Activated naive CD4-positive, alpha-beta T cell treated with anti-CD3 and anti-CD28 coated beads, Interleukin-2, amount 10 ng/mL, durations not matched to agents 7 days and 5 days (primary cell): Measurements from ENCODE around the gene ING4.

ENCODE experiments used
- CTCF ChIA-PET: fragments of 350-600 bp; sonication (Branson Sonifier 250); formaldehyde crosslinking; loops from one replicate; lab custom pipeline; 2021; ENCODE audit warnings: antibody characterized with exemption; lab: Charles Lee
- DNase-seq: peaks from one replicate; pipeline ENCODE4 v3.0.0-alpha.2; 2020
- H3K27ac Mint-ChIP-seq: one replicate; pipeline ENCODE4 v1.8.0; 2021; ENCODE audit warnings: mild to moderate bottlenecking, moderate library complexity, mixed read lengths
- H3K27me3 Mint-ChIP-seq: one replicate; pipeline ENCODE4 v1.8.0; 2021; ENCODE audit warnings: mild to moderate bottlenecking, mixed read lengths
- H3K36me3 Mint-ChIP-seq: one replicate; pipeline ENCODE4 v1.8.0; 2021; ENCODE audit warnings: mixed read lengths
- H3K4me1 Mint-ChIP-seq: one replicate; pipeline ENCODE4 v1.8.0; 2021; ENCODE audit warnings: mixed read lengths
- H3K4me3 Mint-ChIP-seq: one replicate; pipeline ENCODE4 v1.8.0; 2021; ENCODE audit warnings: mild to moderate bottlenecking, moderate library complexity, mixed read lengths
- H3K9me3 Mint-ChIP-seq: one replicate; pipeline ENCODE4 v1.8.0; 2021; ENCODE audit warnings: mixed read lengths

The ING4 gene

GRCh38 chr12:6614513-6615172 is 48.3 kb downstream of the ING4 start:
- Mint-ChIP-seq H3K36me3 (peaks cover 7% of the 10 kb centered on the region), H3K27ac (peak overlapping the region; percentile 59), H3K27me3 (no peaks in the 10 kb centered on the region), H3K4me1 (peaks cover 45% of the 10 kb centered on the region), H3K4me3 (no peak overlapping the region), H3K9me3 (no peaks in the 10 kb centered on the region)
- CTCF ChIA-PET, result interaction anchor here (1.3 to 1.6 kb wide), 3 partner anchors 32 to 220 kb away, joined by 3 to 5 read pairs (median 4); partner anchors contain the start of gene ACRBP
- DNase-seq, result no peak

GRCh38 chr12:6613776-6614512 is 49.0 kb downstream of the ING4 start:
- peak overlapping the region; percentile 77 for H3K27ac Mint-ChIP-seq

GRCh38 chr12:6613015-6613775 is 49.7 kb downstream of the ING4 start:
- peak overlapping the region; percentile 91 for H3K27ac Mint-ChIP-seq
- no peaks in the 10 kb centered on the region for H3K9me3 Mint-ChIP-seq
- H3K4me3 Mint-ChIP-seq, result peak overlapping the region; percentile 56
- no peaks in the 10 kb centered on the region for H3K27me3 Mint-ChIP-seq
- CTCF ChIA-PET, result interaction anchor here (0.7 to 1.4 kb wide), 6 partner anchors 34 to 256 kb away, joined by 3 to 4 read pairs (median 3); partner anchors contain the start of genes ACRBP and MLF2
- H3K4me1 Mint-ChIP-seq, result peaks cover 45% of the 10 kb centered on the region
- no peaks in the 10 kb centered on the region for H3K36me3 Mint-ChIP-seq
- DNase-seq, result peak; percentile 74

More at GRCh38 chr12:6613776-6614512, 49.0 kb downstream of the ING4 start:
- H3K9me3 Mint-ChIP-seq, result no peaks in the 10 kb centered on the region
- H3K4me1 Mint-ChIP-seq, result peaks cover 45% of the 10 kb centered on the region
- CTCF ChIA-PET, result interaction anchor here (1.1 to 1.3 kb wide), 2 partner anchors 33 to 161 kb away, joined by 3 read pairs; partner anchors contain the start of gene ACRBP
- no peaks in the 10 kb centered on the region for H3K27me3 Mint-ChIP-seq
- H3K4me3 Mint-ChIP-seq, result no peak overlapping the region
- H3K36me3 Mint-ChIP-seq, result peaks cover 3% of the 10 kb centered on the region
- no peak for DNase-seq

GRCh38 chr12:6612652-6613014 is 50.3 kb downstream of the ING4 start:
- no peak for DNase-seq
- no peaks in the 10 kb centered on the region for H3K27me3 Mint-ChIP-seq
- H3K9me3 Mint-ChIP-seq, result no peaks in the 10 kb centered on the region
- CTCF ChIA-PET, result interaction anchor here (0.7 to 1.4 kb wide), 4 partner anchors 49 to 257 kb away, joined by 3 to 4 read pairs (median 3); partner anchors contain the start of gene MLF2
- no peaks in the 10 kb centered on the region for H3K36me3 Mint-ChIP-seq
- peak overlapping the region; percentile 91 for H3K27ac Mint-ChIP-seq
- peaks cover 42% of the 10 kb centered on the region for H3K4me1 Mint-ChIP-seq
- peak overlapping the region; percentile 56 for H3K4me3 Mint-ChIP-seq

- Mint-ChIP-seq H3K27me3 (no peaks in the 10 kb centered on the region), H3K36me3 (no peaks in the 10 kb centered on the region), H3K4me3 (peak overlapping the region; percentile 56), H3K27ac (peak overlapping the region; percentile 91), H3K9me3 (no peaks in the 10 kb centered on the region), H3K4me1 (peaks cover 42% of the 10 kb centered on the region)
- CTCF ChIA-PET, result interaction anchor here (0.7 to 1.4 kb wide), 3 partner anchors 49 to 257 kb away, joined by 3 to 4 read pairs (median 3); partner anchors contain the start of gene MLF2
- peak; percentile 71 for DNase-seq
These were observed 50.7 kb downstream of the ING4 start for GRCh38 chr12:6612247-6612646.

GRCh38 chr12:6608592-6609281 is 54.2 kb downstream of the ING4 start:
- Mint-ChIP-seq H3K9me3 (no peaks in the 10 kb centered on the region), H3K27ac (no peak overlapping the region), H3K4me3 (no peak overlapping the region), H3K36me3 (peaks cover 22% of the 10 kb centered on the region), H3K4me1 (peaks cover 54% of the 10 kb centered on the region), H3K27me3 (no peaks in the 10 kb centered on the region)
- DNase-seq, result peak; percentile 47
- CTCF ChIA-PET, result interaction anchor here (1.0 to 1.4 kb wide), 2 partner anchors 22 to 264 kb away, joined by 3 read pairs; partner anchors contain the start of gene SPSB2

- Mint-ChIP-seq H3K27me3 (no peaks in the 10 kb centered on the region), H3K4me3 (no peak overlapping the region), H3K9me3 (no peaks in the 10 kb centered on the region), H3K4me1 (peaks cover 55% of the 10 kb centered on the region), H3K36me3 (peaks cover 30% of the 10 kb centered on the region), H3K27ac (no peak overlapping the region)
- CTCF ChIA-PET, result interaction anchor here (0.7 to 1.4 kb wide), 3 partner anchors 13 to 265 kb away, joined by 3 read pairs; partner anchors contain the start of gene SPSB2
- peak; percentile 76 for DNase-seq
These were observed 54.9 kb downstream of the ING4 start for GRCh38 chr12:6607751-6608591.

GRCh38 chr12:6606331-6607131 is 56.4 kb downstream of the ING4 start:
- H3K27ac Mint-ChIP-seq, result peak overlapping the region; percentile 81

GRCh38 chr12:6605421-6606330 is 57.2 kb downstream of the ING4 start:
- Mint-ChIP-seq H3K27ac (peak overlapping the region; percentile 81), H3K27me3 (no peaks in the 10 kb centered on the region), H3K4me1 (peaks cover 51% of the 10 kb centered on the region), H3K4me3 (no peak overlapping the region), H3K9me3 (no peaks in the 10 kb centered on the region), H3K36me3 (peaks cover 53% of the 10 kb centered on the region)
- peak; percentile 46 for DNase-seq
- CTCF ChIA-PET, result interaction anchor here (0.9 to 1.4 kb wide), 7 partner anchors 9 to 140 kb away, joined by 3 to 5 read pairs (median 3); no protein-coding TSS in a partner anchor

More at GRCh38 chr12:6606331-6607131, 56.4 kb downstream of the ING4 start:
- no peak overlapping the region for H3K4me3 Mint-ChIP-seq
- H3K36me3 Mint-ChIP-seq, result peaks cover 44% of the 10 kb centered on the region
- CTCF ChIA-PET, result interaction anchor here (1.0 to 1.4 kb wide), 2 partner anchors 36 to 78 kb away, joined by 4 to 5 read pairs; no protein-coding TSS in a partner anchor
- H3K9me3 Mint-ChIP-seq, result no peaks in the 10 kb centered on the region
- peaks cover 55% of the 10 kb centered on the region for H3K4me1 Mint-ChIP-seq
- DNase-seq, result peak; percentile 72
- no peaks in the 10 kb centered on the region for H3K27me3 Mint-ChIP-seq

GRCh38 chr12:6604259-6605029 is 58.5 kb downstream of the ING4 start:
- H3K36me3 Mint-ChIP-seq, result peaks cover 65% of the 10 kb centered on the region
- H3K27me3 Mint-ChIP-seq, result no peaks in the 10 kb centered on the region
- H3K27ac Mint-ChIP-seq, result peak overlapping the region; percentile 81
- no peak overlapping the region for H3K4me3 Mint-ChIP-seq
- CTCF ChIA-PET, result interaction anchor here (1.0 to 1.6 kb wide), 5 partner anchors 8 to 91 kb away, joined by 3 to 7 read pairs (median 3); no protein-coding TSS in a partner anchor
- H3K4me1 Mint-ChIP-seq, result peaks cover 48% of the 10 kb centered on the region
- DNase-seq, result no peak
- no peaks in the 10 kb centered on the region for H3K9me3 Mint-ChIP-seq
